ENCODE data around the gene PEA15. TPM values are rescaled to one million over a fixed set of nuclear protein-coding genes. Genes with fewer than 3 reads are reported as not detected.
A peak's percentile ranks its signal among the peaks of the same experiment; 100 is the strongest.

PEA15 gene
- total and polyA plus RNA-seq, 4 donors, result 76.0 to 261 (median 136) TPM

DNA sequence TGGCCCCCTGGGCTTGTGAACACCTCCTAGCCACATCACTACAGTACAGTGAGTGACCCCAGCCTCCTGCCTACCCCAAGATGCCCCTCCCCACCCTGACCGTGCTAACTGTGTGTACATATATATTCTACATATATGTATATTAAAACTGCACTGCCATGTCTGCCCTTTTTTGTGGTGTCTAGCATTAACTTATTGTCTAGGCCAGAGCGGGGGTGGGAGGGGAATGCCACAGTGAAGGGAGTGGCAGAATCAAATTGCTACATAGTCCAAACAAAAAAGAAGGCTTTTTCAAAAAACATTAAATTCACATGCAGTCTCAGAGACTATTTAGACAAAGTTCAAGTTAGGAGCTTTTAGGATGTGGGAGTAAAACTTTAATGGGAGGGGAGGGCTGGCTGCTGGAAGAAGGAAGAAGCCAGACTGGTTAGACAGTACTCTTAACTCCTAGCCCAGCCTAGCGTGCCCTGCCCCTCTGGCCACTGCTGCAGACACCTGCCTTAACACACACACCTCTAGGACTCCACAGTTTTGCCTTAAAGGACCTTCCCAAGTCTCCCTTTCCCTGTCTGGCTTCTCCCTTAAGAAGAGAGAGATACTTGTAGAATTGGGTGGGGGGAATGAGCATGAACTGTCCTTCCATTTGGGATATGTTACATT is 9.4 kb downstream of the PEA15 start:
- H3K9me3 ChIP-seq (ENCODE audit: control insufficient read depth in 4 of 4, insufficient read depth in 3 of 4, low read length in 3 of 4), result peaks cover 0 to 3% (median 0%) of the 10 kb centered on the region in 4 donors
- H3K27me3 ChIP-seq (ENCODE audit: control insufficient read depth in 3 of 3, insufficient read depth in 3 of 3, low read length in 2 of 3), result no peaks in the 10 kb centered on the region
- H3K27ac ChIP-seq (ENCODE audit: low read depth in 1 of 2, low read length in 1 of 2), result no peak overlapping the region
- peaks cover 4 to 33% (median 12%) of the 10 kb centered on the region in 5 donors for H3K4me1 ChIP-seq (ENCODE audit: control insufficient read depth in 5 of 5, insufficient read depth in 5 of 5, low read length in 5 of 5)
- 78 to 96% methylated on average over 3 of the region's 3 CpGs for WGBS, 2 donors
- ATAC-seq (ENCODE audit: insufficient read depth, low FRiP score) (no peak), DNase-seq (no peak)
- H3K9ac ChIP-seq (ENCODE audit: insufficient read depth in 1 of 2, low read length in 2 of 2), result no peak overlapping the region
- H3K4me3 ChIP-seq, result no peak overlapping the region
- no peak for TF ChIP-seq CTCF (IDR thresholded peaks at IDR 0.05; ENCODE audit: control extremely low read depth, extremely low read depth)
- peaks cover 42 to 71% (median 61%) of the 10 kb centered on the region in 4 donors for H3K36me3 ChIP-seq (ENCODE audit: control insufficient read depth in 4 of 4, insufficient read depth in 4 of 4, low read length in 4 of 4)

DNA sequence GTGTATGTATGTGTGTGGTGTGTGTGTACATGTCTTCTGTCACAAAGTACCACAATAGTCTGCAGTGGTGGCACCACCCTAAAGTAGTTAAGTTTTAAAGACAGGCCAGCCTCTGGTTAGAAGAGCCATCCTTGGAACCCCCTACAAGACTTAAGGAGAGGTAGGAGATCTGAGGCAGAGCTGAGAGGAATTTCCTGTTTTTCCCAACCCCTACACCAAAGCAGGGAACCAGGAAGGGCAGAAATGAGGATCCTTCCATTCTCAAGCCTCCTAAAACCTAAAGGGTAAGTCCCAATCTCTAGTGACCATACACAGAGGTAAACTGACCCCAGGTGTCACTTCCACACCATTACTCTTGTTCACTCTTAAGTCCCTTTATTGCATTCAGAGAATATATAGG is 11.1 kb downstream of the PEA15 start:
- Histone ChIP-seq H3K27me3 (ENCODE audit: control insufficient read depth in 3 of 3, insufficient read depth in 3 of 3, low read length in 2 of 3) (no peaks in the 10 kb centered on the region), H3K27ac (ENCODE audit: low read depth in 1 of 2, low read length in 1 of 2) (no peak overlapping the region), H3K36me3 (ENCODE audit: control insufficient read depth in 4 of 4, insufficient read depth in 4 of 4, low read length in 4 of 4) (peaks cover 44 to 62% (median 61%) of the 10 kb centered on the region in 4 donors), H3K9me3 (ENCODE audit: control insufficient read depth in 4 of 4, insufficient read depth in 3 of 4, low read length in 3 of 4) (peaks cover 0 to 3% (median 0%) of the 10 kb centered on the region in 4 donors), H3K4me1 (ENCODE audit: control insufficient read depth in 5 of 5, insufficient read depth in 5 of 5, low read length in 5 of 5) (peaks cover 0 to 23% (median 6%) of the 10 kb centered on the region in 5 donors), H3K9ac (ENCODE audit: insufficient read depth in 1 of 2, low read length in 2 of 2) (no peak overlapping the region), H3K4me3 (no peak overlapping the region)
- DNase-seq (no peak), ATAC-seq (ENCODE audit: insufficient read depth, low FRiP score) (no peak)
- TF ChIP-seq CTCF (IDR thresholded peaks at IDR 0.05; ENCODE audit: control extremely low read depth, extremely low read depth), result no peak

DNA sequence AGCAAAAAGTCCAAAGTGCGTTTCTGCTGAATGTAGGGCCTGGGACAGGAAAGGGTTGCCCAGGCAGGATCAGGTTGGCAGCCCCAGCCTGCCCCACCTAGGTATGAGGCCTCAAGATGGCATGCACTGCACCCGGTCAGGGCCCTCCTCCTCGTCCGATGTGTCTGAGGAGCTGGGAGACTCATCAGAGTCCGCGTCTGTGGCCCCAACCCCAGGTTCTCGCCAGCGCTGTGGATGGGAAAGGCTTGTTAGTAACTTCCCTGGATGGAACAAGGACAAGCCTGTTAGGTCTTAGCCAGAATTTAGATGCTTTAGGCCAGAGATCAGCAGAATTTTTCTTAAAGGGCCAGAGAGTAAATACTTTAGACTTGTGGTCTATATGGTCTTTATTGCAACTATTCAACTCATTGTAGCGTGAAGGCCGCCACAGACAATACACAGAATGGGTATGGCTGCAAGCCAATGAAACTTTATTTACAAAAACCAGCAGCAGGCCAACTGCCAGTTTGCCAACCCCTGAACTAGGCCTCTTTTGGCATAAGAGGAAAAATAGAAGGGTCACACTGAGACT is 12.4 kb downstream of the PEA15 start:
- no peaks in the 10 kb centered on the region for H3K27me3 ChIP-seq (ENCODE audit: control insufficient read depth in 3 of 3, insufficient read depth in 3 of 3, low read length in 2 of 3)
- DNase-seq, result peak; percentile 27 to 70 (median 67)
- H3K4me3 ChIP-seq, result no peak overlapping the region
- no peak for ATAC-seq (ENCODE audit: insufficient read depth, low FRiP score)
- TF ChIP-seq CTCF (IDR thresholded peaks at IDR 0.05; ENCODE audit: control extremely low read depth, extremely low read depth), result no peak
- peak overlapping the region in 1 of 2 donors; percentile 24 for H3K9ac ChIP-seq (ENCODE audit: insufficient read depth in 1 of 2, low read length in 2 of 2)
- peaks cover 39 to 59% (median 56%) of the 10 kb centered on the region in 4 donors for H3K36me3 ChIP-seq (ENCODE audit: control insufficient read depth in 4 of 4, insufficient read depth in 4 of 4, low read length in 4 of 4)
- peaks cover 0 to 23% (median 6%) of the 10 kb centered on the region in 5 donors for H3K4me1 ChIP-seq (ENCODE audit: control insufficient read depth in 5 of 5, insufficient read depth in 5 of 5, low read length in 5 of 5)
- 70 to 85% methylated on average over 10 of the region's 10 CpGs for WGBS, 2 donors
- peaks cover 0 to 3% (median 0%) of the 10 kb centered on the region in 4 donors for H3K9me3 ChIP-seq (ENCODE audit: control insufficient read depth in 4 of 4, insufficient read depth in 3 of 4, low read length in 3 of 4)
- peak overlapping the region; percentile 42 to 66 for H3K27ac ChIP-seq (ENCODE audit: low read depth in 1 of 2, low read length in 1 of 2)

Measured in lung (tissue), 12 donors.